Measurements from ENCODE around the gene ZSCAN1. TPM values are rescaled to one million over a fixed set of nuclear protein-coding genes. Genes with fewer than 3 reads are reported as not detected.

The ZSCAN1 gene
- total RNA-seq (2021) (0.69 to 1.3 TPM (median 0.78 TPM) in 3 replicates), Bru-seq, nascent RNA (percentile 30 among the genes with signal in this experiment)
- long read RNA-seq, experiment 1 = 0 reads
- long read RNA-seq, experiment 2, partial matches to known transcripts = 0 of 2 reads
- long read RNA-seq, experiment 2, other reads (novel, unspliced or antisense) = 0 of 2 reads
- long read RNA-seq, experiment 3, partial matches to known transcripts = 0 of 1 reads
- long read RNA-seq, experiment 3, other reads (novel, unspliced or antisense) = 0 of 1 reads

GRCh38 chr19:58033741-58034476, at the start of gene ZSCAN1:
TSS of gene ZSCAN1 (plus strand) at chr19:58034025. CDS start at chr19:58037837, 3,812 bp downstream.
- H3K36me3 Mint-ChIP-seq = 0 out of 2 replicates have a peak, but pooled peaks cover 3% of the 10 kb centered on the region
- TF ChIP-seq KAT7 (CRISPR knock-in tag; IDR thresholded peaks at IDR 0.05; ENCODE audit: borderline replicate concordance) = 0 out of 2 replicates have a peak, but pooled peaks have one; percentile 47
- TF ChIP-seq FOXP4 (CRISPR knock-in tag; IDR thresholded peaks at IDR 0.05) = peak; percentile 64; the same call in 1 of the 2 replicates
- TF ChIP-seq NR2C2 (CRISPR knock-in tag; IDR thresholded peaks at IDR 0.05) = no peak
- TF ChIP-seq IRF2 (CRISPR knock-in tag; IDR thresholded peaks at IDR 0.05; ENCODE audit: borderline replicate concordance, low read depth) = no peak
- no peak for TF ChIP-seq CBFB (CRISPR knock-in tag; IDR thresholded peaks at IDR 0.05; ENCODE audit: low read depth)
- no peak for TF ChIP-seq JUN (CRISPR knock-in tag; IDR thresholded peaks at IDR 0.05)
- TF ChIP-seq E2F4 (CRISPR knock-in tag; IDR thresholded peaks at IDR 0.05; ENCODE audit: borderline replicate concordance, low read depth) = no peak
- peak; percentile 83 for TF ChIP-seq SP1 (CRISPR knock-in tag; conservative IDR thresholded peaks at IDR 0.05)
- TF ChIP-seq ZNF396 (CRISPR knock-in tag; IDR thresholded peaks at IDR 0.05; ENCODE audit: borderline replicate concordance) = no peak
- TF ChIP-seq ZBTB21 (CRISPR knock-in tag; IDR thresholded peaks at IDR 0.05; ENCODE audit: borderline replicate concordance) = 0 out of 2 replicates have a peak, but pooled peaks have one; percentile 19
- TF ChIP-seq ETV6 (CRISPR knock-in tag; IDR thresholded peaks at IDR 0.05) = 0 out of 2 replicates have a peak, but pooled peaks have one; percentile 63
- no peak for TF ChIP-seq CTCF (IDR thresholded peaks at IDR 0.05)
- 0 out of 2 replicates have a peak, but pooled peaks have one; percentile 59 for TF ChIP-seq FOXP1 (CRISPR knock-in tag; IDR thresholded peaks at IDR 0.05; ENCODE audit: borderline replicate concordance)
- TF ChIP-seq ZNF263 (CRISPR knock-in tag; IDR thresholded peaks at IDR 0.05; ENCODE audit: low read depth) = no peak
- TF ChIP-seq ZNF138 (CRISPR knock-in tag; conservative IDR thresholded peaks at IDR 0.05) = no peak
- no peak for TF ChIP-seq SOX15 (CRISPR knock-in tag; IDR thresholded peaks at IDR 0.05)
- TF ChIP-seq USF1 (CRISPR knock-in tag; IDR thresholded peaks at IDR 0.05) = peak; percentile 10; the same call in 1 of the 2 replicates
- no peak for TF ChIP-seq FOXJ3 (CRISPR knock-in tag; IDR thresholded peaks at IDR 0.05; ENCODE audit: borderline replicate concordance)
- peak; percentile 70 for TF ChIP-seq NFYB (CRISPR knock-in tag; conservative IDR thresholded peaks at IDR 0.05; ENCODE audit: low read depth)
- no peak for TF ChIP-seq SMAD3 (CRISPR knock-in tag; IDR thresholded peaks at IDR 0.05; ENCODE audit: borderline replicate concordance)
- TF ChIP-seq NFATC4 (CRISPR knock-in tag; IDR thresholded peaks at IDR 0.05) = no peak
- no peak for TF ChIP-seq SMAD4 (CRISPR knock-in tag; IDR thresholded peaks at IDR 0.05)
- TF ChIP-seq IRF1 (CRISPR knock-in tag; IDR thresholded peaks at IDR 0.05) = no peak
- TF ChIP-seq ATF6 (CRISPR knock-in tag; IDR thresholded peaks at IDR 0.05) = no peak
- no peak for TF ChIP-seq OVOL2 (CRISPR knock-in tag; IDR thresholded peaks at IDR 0.05; ENCODE audit: borderline replicate concordance)

More at GRCh38 chr19:58033741-58034476, at the start of gene ZSCAN1:
- Mint-ChIP-seq H3K9me3 (peaks cover 8% of the 10 kb centered on the region), H3K4me3 (peak within 1 kb of the TSS; percentile 75), H3K4me1 (peaks cover 26% of the 10 kb centered on the region), H3K27me3 (ENCODE audit: low read depth) (peaks cover 60% of the 10 kb centered on the region), H3K27ac (peak within 1 kb of the TSS; percentile 54; the same call in 1 of the 2 replicates)
- ChIA-PET CTCF (interaction anchor here (0.6 to 1.5 kb wide), 6 partner anchors 9 to 117 kb away, joined by 3 to 5 read pairs (median 4); partner anchors contain the start of gene ZNF135), POLR2A (interaction anchor here (1.0 kb wide), 1 partner anchor 9 kb away, joined by 3 read pairs; no protein-coding TSS in a partner anchor)
- ATAC-seq (peak; percentile 86), DNase-seq (ENCODE audit: low spot score) (peak; percentile 97)
